ENCODE data around the gene CREB1. TPM values are rescaled to one million over a fixed set of nuclear protein-coding genes. Genes with fewer than 3 reads are reported as not detected.

Gene CREB1
- polyA plus RNA-seq, 1 of the 3 experiments (the other 2 are of a cell fraction) = 14.5 TPM

GRCh38 chr2:207523005-207523404 is 6.8 kb upstream of the CREB1 start:
- no peaks in the 10 kb centered on the region for H3K9me3 ChIP-seq
- peaks cover 4% of the 10 kb centered on the region; the same call in 1 of the 2 replicates for H3K79me2 ChIP-seq (ENCODE audit: insufficient read depth)
- POLR2A ChIA-PET = no interaction called here
- H3K27me3 ChIP-seq (ENCODE audit: insufficient read depth) = no peaks in the 10 kb centered on the region
- H3K4me2 ChIP-seq = no peak overlapping the region
- no peaks in the 10 kb centered on the region for H3K36me3 ChIP-seq (replicated peaks in 1 of 2; ENCODE audit: control insufficient read depth in 1 of 2, insufficient read depth in 2 of 2, low read length in 1 of 2)
- 97% methylated on average over 1 of the region's 1 CpG for WGBS (ENCODE audit: low lambda C conversion rate)
- H3K9ac ChIP-seq = no peak overlapping the region
- no peak overlapping the region for H3K27ac ChIP-seq (ENCODE audit: low read depth in 2 of 2, low read length in 1 of 2)
- TF ChIP-seq EP300 (IDR thresholded peaks at IDR 0.05; ENCODE audit: borderline replicate concordance in 1 of 2, low read depth in 1 of 2, low read length in 1 of 2) (no peak), MEF2A (IDR thresholded peaks at IDR 0.05; ENCODE audit: borderline replicate concordance, low read depth) (no peak), CHD2 (IDR thresholded peaks at IDR 0.05; ENCODE audit: low read length, partially characterized antibody) (no peak), USF2 (IDR thresholded peaks at IDR 0.05; ENCODE audit: borderline replicate concordance, low read depth, low read length) (no peak), PBX3 (IDR thresholded peaks at IDR 0.05) (no peak), USF1 (IDR thresholded peaks at IDR 0.05; ENCODE audit: borderline replicate concordance, low read depth) (no peak), REST (IDR thresholded peaks at IDR 0.05; ENCODE audit: low read depth, low read length) (no peak), ELF1 (IDR thresholded peaks at IDR 0.05) (no peak), EZH2phosphoT487 (IDR thresholded peaks at IDR 0.05; ENCODE audit: borderline replicate concordance, low read depth) (no peak), NFIC (IDR thresholded peaks at IDR 0.05; ENCODE audit: borderline replicate concordance) (no peak), IRF3 (IDR thresholded peaks at IDR 0.05; ENCODE audit: low read depth, low read length) (no peak)
- no peaks in the 10 kb centered on the region for H3K9me2 ChIP-seq
- no peak overlapping the region for H3K4me3 ChIP-seq (ENCODE audit: low read depth in 2 of 2, low read length in 1 of 2)
- CTCF ChIA-PET = no interaction called here
- H2AFZ ChIP-seq (ENCODE audit: low read depth) = no peak overlapping the region
- DNase-seq = no peak
- H4K20me1 ChIP-seq (ENCODE audit: insufficient read depth) = no peaks in the 10 kb centered on the region
- no peaks in the 10 kb centered on the region for H3F3A ChIP-seq (replicated peaks; ENCODE audit: insufficient read depth)
- H3K4me1 ChIP-seq (ENCODE audit: control insufficient read depth in 1 of 2, insufficient read depth in 2 of 2, low read depth in 1 of 2, low read length in 1 of 2) = no peaks in the 10 kb centered on the region

Measured in SK-N-SH (cell line).